ENCODE data around the gene KAT2B. TPM values are rescaled to one million over a fixed set of nuclear protein-coding genes. Genes with fewer than 3 reads are reported as not detected.

Gene KAT2B
- total and polyA plus RNA-seq, 2 of the 8 experiments (the other 6 are each of a cell fraction or from before 2014, with no cell fraction given) = 0.24 to 0.91 TPM

GRCh38 chr3:20091331-20092047, 51.2 kb downstream of the KAT2B start (continued):
- no peak for TF ChIP-seq KDM4A (IDR thresholded peaks at IDR 0.05; ENCODE audit: low read depth, low read length, severe bottlenecking)
